Hematopoietic multipotent progenitor cell treated with erythropoietin and hydrocortisone succinate and interleukin-3 and kit ligand, for 15 days (in vitro differentiated cells): Measurements from ENCODE around the gene MAN1A1.
A peak's percentile ranks its signal among the peaks of the same experiment; 100 is the strongest.

Experiments
- DNase-seq: peaks from one replicate; pipeline ENCODE4 v3.0.0-alpha.2; 2015; ENCODE audit warnings: low spot score

MAN1A1 gene

GRCh38 chr6:119233312-119233984 is 116.1 kb downstream of the MAN1A1 start:
- no peak for DNase-seq

- no peak for DNase-seq
These were observed 118.2 kb downstream of the MAN1A1 start for GRCh38 chr6:119231394-119231793.

- no peak for DNase-seq
These were observed 119.4 kb downstream of the MAN1A1 start for GRCh38 chr6:119230160-119230559.

GRCh38 chr6:119227377-119227776 is 122.2 kb downstream of the MAN1A1 start:
- DNase-seq, result no peak

GRCh38 chr6:119226089-119226488 is 123.5 kb downstream of the MAN1A1 start:
- no peak for DNase-seq

GRCh38 chr6:119224095-119224701 is 125.4 kb downstream of the MAN1A1 start:
- no peak for DNase-seq

GRCh38 chr6:119220452-119220851 is 129.1 kb downstream of the MAN1A1 start:
- DNase-seq, result no peak

- DNase-seq, result no peak
These were observed 131.0 kb downstream of the MAN1A1 start for GRCh38 chr6:119218548-119218947.

GRCh38 chr6:119215885-119216590 is 133.5 kb downstream of the MAN1A1 start:
- peak; percentile 24 for DNase-seq

- DNase-seq, result no peak
These were observed 134.3 kb downstream of the MAN1A1 start for GRCh38 chr6:119215309-119215708.

GRCh38 chr6:119210596-119210995 is 139.0 kb downstream of the MAN1A1 start:
- no peak for DNase-seq

GRCh38 chr6:119209452-119210205 is 139.9 kb downstream of the MAN1A1 start:
- DNase-seq, result no peak

- DNase-seq, result no peak
These were observed 141.4 kb downstream of the MAN1A1 start for GRCh38 chr6:119207971-119208725.

GRCh38 chr6:119207327-119207726 is 142.2 kb downstream of the MAN1A1 start:
- no peak for DNase-seq

- DNase-seq, result no peak
These were observed 143.5 kb downstream of the MAN1A1 start for GRCh38 chr6:119205911-119206618.

- DNase-seq, result no peak
These were observed 144.8 kb downstream of the MAN1A1 start for GRCh38 chr6:119204719-119205118.

GRCh38 chr6:119201480-119201879 is 148.1 kb downstream of the MAN1A1 start:
- no peak for DNase-seq

GRCh38 chr6:119200512-119201175 is 148.9 kb downstream of the MAN1A1 start:
- no peak for DNase-seq

- no peak for DNase-seq
These were observed 152.3 kb downstream of the MAN1A1 start for GRCh38 chr6:119197271-119197670.

- DNase-seq, result no peak
These were observed 152.8 kb downstream of the MAN1A1 start for GRCh38 chr6:119196715-119197114.

GRCh38 chr6:119195848-119196247 is 153.7 kb downstream of the MAN1A1 start:
- no peak for DNase-seq
